Measurements from ENCODE around the gene C1QTNF1. TPM values are rescaled to one million over a fixed set of nuclear protein-coding genes. Genes with fewer than 3 reads are reported as not detected.

Gene C1QTNF1
- total RNA-seq, 1 experiment from 2014 or later = 6.3 TPM

DNA sequence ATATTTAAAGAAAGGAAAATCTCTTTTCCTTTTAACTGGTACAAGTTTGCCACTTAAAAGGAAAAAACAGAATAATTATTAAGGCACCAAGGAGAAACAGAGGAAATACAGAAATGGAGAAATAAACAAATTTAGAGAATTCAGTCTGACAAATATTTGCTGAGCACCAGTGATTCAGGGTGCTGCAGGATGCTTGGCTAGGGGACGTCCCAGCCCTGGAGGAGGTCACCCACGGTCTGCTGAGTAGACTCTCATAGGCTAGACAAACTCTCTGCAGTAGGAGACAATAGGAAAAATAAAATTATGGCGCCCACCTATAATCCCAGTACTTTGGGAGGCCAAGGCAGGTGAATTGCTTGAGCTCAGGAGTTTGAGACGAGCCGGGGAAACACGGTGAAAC, 15.9 kb downstream of the C1QTNF1 start:
- POLR2A ChIA-PET (ENCODE audit: low non-redundant PET) = no interaction called here
- no TSS peak for BruUV-seq (replicated peaks)
- no peak for TF ChIP-seq EZH2 (IDR thresholded peaks at IDR 0.05; ENCODE audit: borderline replicate concordance, low read depth, low read length, poor library complexity, severe bottlenecking)
- TF ChIP-seq, protein P1, sequence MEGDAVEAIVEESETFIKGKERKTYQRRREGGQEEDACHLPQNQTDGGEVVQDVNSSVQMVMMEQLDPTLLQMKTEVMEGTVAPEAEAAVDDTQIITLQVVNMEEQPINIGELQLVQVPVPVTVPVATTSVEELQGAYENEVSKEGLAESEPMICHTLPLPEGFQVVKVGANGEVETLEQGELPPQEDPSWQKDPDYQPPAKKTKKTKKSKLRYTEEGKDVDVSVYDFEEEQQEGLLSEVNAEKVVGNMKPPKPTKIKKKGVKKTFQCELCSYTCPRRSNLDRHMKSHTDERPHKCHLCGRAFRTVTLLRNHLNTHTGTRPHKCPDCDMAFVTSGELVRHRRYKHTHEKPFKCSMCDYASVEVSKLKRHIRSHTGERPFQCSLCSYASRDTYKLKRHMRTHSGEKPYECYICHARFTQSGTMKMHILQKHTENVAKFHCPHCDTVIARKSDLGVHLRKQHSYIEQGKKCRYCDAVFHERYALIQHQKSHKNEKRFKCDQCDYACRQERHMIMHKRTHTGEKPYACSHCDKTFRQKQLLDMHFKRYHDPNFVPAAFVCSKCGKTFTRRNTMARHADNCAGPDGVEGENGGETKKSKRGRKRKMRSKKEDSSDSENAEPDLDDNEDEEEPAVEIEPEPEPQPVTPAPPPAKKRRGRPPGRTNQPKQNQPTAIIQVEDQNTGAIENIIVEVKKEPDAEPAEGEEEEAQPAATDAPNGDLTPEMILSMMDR (conservative IDR thresholded peaks at IDR 0.05; ENCODE audit: low read depth, low read length) = no peak
- Histone ChIP-seq H3K4me3 (ENCODE audit: low read depth, low read length, poor library complexity, severe bottlenecking) (no peak overlapping the region), H3K9me3 (ENCODE audit: low read depth, low read length, poor library complexity, severe bottlenecking) (no peaks in the 10 kb centered on the region), H3K27ac (ENCODE audit: low read depth, low read length, poor library complexity, severe bottlenecking) (no peak overlapping the region), H3K36me3 (ENCODE audit: insufficient read depth, low read length, poor library complexity, severe bottlenecking) (no peaks in the 10 kb centered on the region), H3K4me1 (ENCODE audit: insufficient read depth, low read length, poor library complexity, severe bottlenecking) (peaks cover 4% of the 10 kb centered on the region), H3K27me3 (replicated peaks; ENCODE audit: insufficient read depth, low read depth, low read length, poor library complexity) (no peaks in the 10 kb centered on the region)
- CTCF ChIA-PET = interaction anchor here (0.7 kb wide), 1 partner anchor 20 kb away, joined by 3 read pairs; no protein-coding TSS in a partner anchor
- intact Hi-C loops (cut with micrococcal nuclease; ENCODE audit: unreplicated experiment) = no loop called here
- DNase-seq (ENCODE audit: low spot score) = no peak

DNA sequence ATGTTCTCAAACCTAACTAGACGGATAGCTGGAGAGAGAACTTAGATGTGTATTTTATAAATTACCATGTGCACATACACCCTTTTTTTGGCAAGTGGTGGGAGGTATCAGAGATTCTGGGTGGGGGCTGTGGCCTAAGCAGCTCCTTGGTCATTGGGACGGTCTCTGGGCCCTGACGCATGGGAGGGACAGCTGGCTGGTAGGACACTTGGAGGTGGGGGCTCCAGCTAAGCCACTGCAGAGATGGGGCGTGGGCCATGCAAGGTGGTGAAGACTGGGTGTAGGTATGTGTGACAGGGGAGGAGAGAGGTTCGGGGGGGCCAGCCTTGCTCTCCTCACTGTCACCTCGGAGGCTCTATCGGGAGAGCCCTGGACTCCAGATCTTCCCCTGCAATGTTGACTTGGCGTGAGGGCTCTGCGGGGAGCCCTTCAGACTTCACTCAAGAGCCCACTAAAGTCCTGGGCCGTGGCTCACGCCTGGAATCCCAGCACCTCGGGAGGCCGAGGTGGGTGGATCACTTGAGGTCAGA, 17.1 kb downstream of the C1QTNF1 start:
- BruUV-seq (replicated peaks) = no TSS peak

DNA sequence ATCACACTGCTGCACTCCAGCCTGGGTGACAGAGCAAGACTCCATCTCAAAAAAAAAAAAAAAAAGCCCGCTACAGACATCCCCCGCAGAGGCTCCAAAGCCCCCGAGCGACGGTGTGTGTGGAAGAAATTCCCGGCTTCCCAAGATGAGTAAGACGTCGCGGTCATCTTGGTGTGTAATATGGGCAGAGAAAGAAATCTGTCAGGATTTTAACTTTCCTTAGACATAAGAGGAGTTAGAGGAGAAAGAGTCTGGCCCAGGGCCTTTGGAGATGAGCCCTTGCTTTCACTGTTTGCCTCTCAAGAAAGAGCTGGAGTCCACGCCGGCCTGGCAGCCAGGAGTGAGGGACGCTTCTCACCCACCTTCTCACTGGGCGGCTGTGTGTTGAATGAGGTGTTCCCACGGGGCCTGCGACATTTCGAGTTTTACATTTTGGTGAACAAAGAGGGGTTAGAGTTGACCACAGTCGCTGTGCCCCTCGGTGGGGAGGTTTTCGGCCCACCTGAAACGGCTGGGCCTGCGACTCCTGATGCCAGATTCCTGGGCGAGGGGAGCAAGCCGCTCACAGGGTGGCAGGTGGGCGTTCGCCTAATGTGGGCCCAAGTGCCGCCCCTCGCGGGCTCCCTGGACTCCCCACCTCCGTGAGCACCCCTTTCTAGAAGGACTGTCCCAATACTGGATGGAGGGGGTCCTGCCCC, 17.9 kb downstream of the C1QTNF1 start:
- intact Hi-C loops (cut with micrococcal nuclease; ENCODE audit: unreplicated experiment) = loop anchor here (1.0 kb wide), 1 partner anchor 23 kb away; no protein-coding TSS in a partner anchor
- Histone ChIP-seq H3K4me1 (ENCODE audit: insufficient read depth, low read length, poor library complexity, severe bottlenecking) (peaks cover 14% of the 10 kb centered on the region), H3K27ac (ENCODE audit: low read depth, low read length, poor library complexity, severe bottlenecking) (no peak overlapping the region), H3K36me3 (ENCODE audit: insufficient read depth, low read length, poor library complexity, severe bottlenecking) (no peaks in the 10 kb centered on the region), H3K4me3 (ENCODE audit: low read depth, low read length, poor library complexity, severe bottlenecking) (no peak overlapping the region), H3K9me3 (ENCODE audit: low read depth, low read length, poor library complexity, severe bottlenecking) (no peaks in the 10 kb centered on the region), H3K27me3 (replicated peaks; ENCODE audit: insufficient read depth, low read depth, low read length, poor library complexity) (no peaks in the 10 kb centered on the region)
- no TSS peak for BruUV-seq (replicated peaks)
- ChIA-PET CTCF (interaction anchor here (0.5 to 1.1 kb wide), 3 partner anchors 20 to 33 kb away, joined by 3 to 10 read pairs (median 6); partner anchors contain the start of gene ENGASE), POLR2A (ENCODE audit: low non-redundant PET) (no interaction called here)
- no peak for TF ChIP-seq EZH2 (IDR thresholded peaks at IDR 0.05; ENCODE audit: borderline replicate concordance, low read depth, low read length, poor library complexity, severe bottlenecking)
- TF ChIP-seq, protein P1 (conservative IDR thresholded peaks at IDR 0.05; ENCODE audit: low read depth, low read length) = no peak
- no peak for DNase-seq (ENCODE audit: low spot score)

More for the DNA sequence above, 17.1 kb downstream of the C1QTNF1 start:
- ChIA-PET POLR2A (ENCODE audit: low non-redundant PET) (no interaction called here), CTCF (interaction anchor here (0.6 kb wide), 2 partner anchors 9 to 681 kb away, joined by 3 to 7 read pairs; no protein-coding TSS in a partner anchor)
- no peak overlapping the region for H3K27ac ChIP-seq (ENCODE audit: low read depth, low read length, poor library complexity, severe bottlenecking)
- intact Hi-C loops (cut with micrococcal nuclease; ENCODE audit: unreplicated experiment) = no loop called here
- TF ChIP-seq, protein P1 (conservative IDR thresholded peaks at IDR 0.05; ENCODE audit: low read depth, low read length) = no peak
- no peak for TF ChIP-seq EZH2 (IDR thresholded peaks at IDR 0.05; ENCODE audit: borderline replicate concordance, low read depth, low read length, poor library complexity, severe bottlenecking)
- H3K36me3 ChIP-seq (ENCODE audit: insufficient read depth, low read length, poor library complexity, severe bottlenecking) = no peaks in the 10 kb centered on the region
- no peaks in the 10 kb centered on the region for H3K9me3 ChIP-seq (ENCODE audit: low read depth, low read length, poor library complexity, severe bottlenecking)
- no peak overlapping the region for H3K4me3 ChIP-seq (ENCODE audit: low read depth, low read length, poor library complexity, severe bottlenecking)
- DNase-seq (ENCODE audit: low spot score) = no peak
- peaks cover 6% of the 10 kb centered on the region for H3K4me1 ChIP-seq (ENCODE audit: insufficient read depth, low read length, poor library complexity, severe bottlenecking)
- H3K27me3 ChIP-seq (replicated peaks; ENCODE audit: insufficient read depth, low read depth, low read length, poor library complexity) = no peaks in the 10 kb centered on the region
